Transverse colon (tissue), 4 donors: Measurements from ENCODE around the gene CIAO3. TPM values are rescaled to one million over a fixed set of nuclear protein-coding genes. Genes with fewer than 3 reads are reported as not detected.

Experiments used
- DNase-seq: peaks from one replicate; pipeline ENCODE4 v3.0.0-alpha.2; 2019
- H3K27ac ChIP-seq, 4 donors: fragments of 200-600 bp; sonication (generic); 2 replicates each; pipeline ENCODE4 v1.5.1; 2016 to 2018; ENCODE audit warnings: inconsistent platforms in 4 of 4
- H3K27me3 ChIP-seq: fragments of 200-600 bp; sonication (generic); 2 replicates; pipeline ENCODE4 v1.5.1; 2017; ENCODE audit warnings: inconsistent platforms
- H3K36me3 ChIP-seq, 4 donors: fragments of 200-600 bp; sonication (generic); 2 replicates each; pipeline ENCODE4 v1.5.1; 2017 to 2019; ENCODE audit warnings: inconsistent platforms in 4 of 4
- H3K4me1 ChIP-seq, 4 donors: fragments of 200-600 bp; sonication (generic); 2 replicates each; pipeline ENCODE4 v1.5.1; 2017 to 2020; ENCODE audit warnings: inconsistent platforms in 4 of 4
- H3K4me3 ChIP-seq, 4 donors: fragments of 200-600 bp; sonication (generic); 1 replicate in 1 of 4; 2 replicates in 3 of 4; pipeline versions ENCODE4 v1.5.1 to v1.6.1; 2017 to 2019; ENCODE audit warnings: inconsistent platforms in 4 of 4
- H3K9me3 ChIP-seq, 2 donors: fragments of 200-600 bp; sonication (generic); 2 replicates each; pipeline ENCODE4 v1.5.1; 2017 to 2019; ENCODE audit warnings: inconsistent platforms in 2 of 2
- EP300 ChIP-seq: sonication (generic); formaldehyde crosslinking; IDR thresholded peaks from one replicate; pipeline ENCODE4 v1.6.1; 2017; ENCODE audit warnings: antibody characterized with exemption, low read depth
- POLR2A ChIP-seq: fragments of 450-650 bp; IDR thresholded peaks from one replicate; pipeline ENCODE4 v1.6.1; 2016; ENCODE audit warnings: antibody characterized with exemption, mild to moderate bottlenecking, moderate library complexity
- POLR2AphosphoS5 ChIP-seq, 3 donors: sonication (generic); formaldehyde crosslinking; IDR thresholded peaks; one replicate each; pipeline ENCODE4 v1.6.1; 2016; ENCODE audit warnings: antibody characterized with exemption in 3 of 3
- WGBS, 2 donors: methylation state at CpG; one replicate each; pipeline ENCODE4 v1.1.5; 2018; ENCODE audit warnings: low coverage in 1 of 2; 5-methylcytosine and 5-hydroxymethylcytosine counted together
- in situ Hi-C, 4 donors: fragments of 200-750 bp; cut with MboI; loops; one replicate each; pipeline versions ENCODE4 v1.15.0 to v1.15.1; 2017; ENCODE audit warnings: low sequenced_read_pairs in 3 of 4, low pct_ligation_motif_present in 1 of 4, low pct_unique_long_range_greater_than_20kb in 1 of 4
- intact Hi-C: fragments of 100-400 bp; cut with DNase I; formaldehyde crosslinking; loops from one replicate; pipeline ENCODE4 v1.15.1; 2023; ENCODE audit warnings: low total_unique reads
- total RNA-seq, 4 donors: library from RNA; depleted of rRNA; stranded (reverse); fragments of >200 nt; gene quantifications; one replicate each; pipeline ENCODE4 v1.1.0, GENCODE V29; 2016
- TF ChIP-seq, protein P1 (sequence below), 5 experiments: fragments of 200-600 bp in 3 of 5; fragments of 450-650 bp in 2 of 5; sonication (generic) in 3 of 5; IDR thresholded peaks; 1 replicate in 2 of 5; 2 replicates in 3 of 5; pipeline ENCODE4 v1.5.1; 2016 to 2017; ENCODE audit warnings: antibody characterized with exemption in 5 of 5, inconsistent platforms in 3 of 5, mild to moderate bottlenecking in 2 of 5, moderate library complexity in 1 of 5

The CIAO3 gene
- total RNA-seq, 4 donors from 2014 or later: 59.1 to 346 (median 102) TPM

GRCh38 chr16:732936-733335 lies 7.9 kb downstream of the CIAO3 start:
- WGBS, 2 donors: 89% methylated on average over 7 of the region's 13 CpGs; no CpG with 5 or more reads in 1 of the 2 donors
- no peak for TF ChIP-seq POLR2AphosphoS5 (IDR thresholded peaks at IDR 0.05)
- in situ Hi-C loops (no loop called here), intact Hi-C loops (no loop called here)
- no peaks in the 10 kb centered on the region for H3K9me3 ChIP-seq
- DNase-seq: no peak
- peaks cover 8% of the 10 kb centered on the region for H3K27me3 ChIP-seq
- peaks cover 6 to 15% (median 10%) of the 10 kb centered on the region in 4 donors for H3K4me1 ChIP-seq
- no peak overlapping the region for H3K27ac ChIP-seq
- H3K4me3 ChIP-seq: no peak overlapping the region
- H3K36me3 ChIP-seq: peaks cover 0 to 14% (median 5%) of the 10 kb centered on the region in 4 donors

GRCh38 chr16:732332-732731 lies 8.5 kb downstream of the CIAO3 start:
- Histone ChIP-seq H3K4me1 (peaks cover 12 to 17% (median 16%) of the 10 kb centered on the region in 4 donors), H3K4me3 (no peak overlapping the region), H3K27me3 (peaks cover 14% of the 10 kb centered on the region), H3K9me3 (no peaks in the 10 kb centered on the region), H3K27ac (no peak overlapping the region), H3K36me3 (peaks cover 0 to 14% (median 5%) of the 10 kb centered on the region in 4 donors)
- TF ChIP-seq EP300: no peak
- TF ChIP-seq, protein P1, sequence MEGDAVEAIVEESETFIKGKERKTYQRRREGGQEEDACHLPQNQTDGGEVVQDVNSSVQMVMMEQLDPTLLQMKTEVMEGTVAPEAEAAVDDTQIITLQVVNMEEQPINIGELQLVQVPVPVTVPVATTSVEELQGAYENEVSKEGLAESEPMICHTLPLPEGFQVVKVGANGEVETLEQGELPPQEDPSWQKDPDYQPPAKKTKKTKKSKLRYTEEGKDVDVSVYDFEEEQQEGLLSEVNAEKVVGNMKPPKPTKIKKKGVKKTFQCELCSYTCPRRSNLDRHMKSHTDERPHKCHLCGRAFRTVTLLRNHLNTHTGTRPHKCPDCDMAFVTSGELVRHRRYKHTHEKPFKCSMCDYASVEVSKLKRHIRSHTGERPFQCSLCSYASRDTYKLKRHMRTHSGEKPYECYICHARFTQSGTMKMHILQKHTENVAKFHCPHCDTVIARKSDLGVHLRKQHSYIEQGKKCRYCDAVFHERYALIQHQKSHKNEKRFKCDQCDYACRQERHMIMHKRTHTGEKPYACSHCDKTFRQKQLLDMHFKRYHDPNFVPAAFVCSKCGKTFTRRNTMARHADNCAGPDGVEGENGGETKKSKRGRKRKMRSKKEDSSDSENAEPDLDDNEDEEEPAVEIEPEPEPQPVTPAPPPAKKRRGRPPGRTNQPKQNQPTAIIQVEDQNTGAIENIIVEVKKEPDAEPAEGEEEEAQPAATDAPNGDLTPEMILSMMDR (IDR thresholded peaks at IDR 0.05): no peak
- TF ChIP-seq POLR2AphosphoS5 (IDR thresholded peaks at IDR 0.05): no peak
- TF ChIP-seq POLR2A: no peak
- 93 to 94% methylated on average over 9 to 11 of the region's 12 CpGs for WGBS, 2 donors
- in situ Hi-C loops (no loop called here), intact Hi-C loops (no loop called here)
- DNase-seq: no peak

- intact Hi-C loops: no loop called here
- no peak for TF ChIP-seq POLR2AphosphoS5 (IDR thresholded peaks at IDR 0.05)
- TF ChIP-seq POLR2A: no peak
- no peak for TF ChIP-seq EP300
- H3K9me3 ChIP-seq: no peaks in the 10 kb centered on the region
- H3K4me1 ChIP-seq: peaks cover 21 to 29% (median 27%) of the 10 kb centered on the region in 4 donors
- H3K36me3 ChIP-seq: peaks cover 0 to 14% (median 5%) of the 10 kb centered on the region in 4 donors
- H3K27me3 ChIP-seq: peaks cover 27% of the 10 kb centered on the region
- DNase-seq: no peak
- in situ Hi-C loops: no loop called here
- 80 to 100% methylated on average over 1 to 22 of the region's 22 CpGs for WGBS, 2 donors
- no peak overlapping the region for H3K27ac ChIP-seq
- H3K4me3 ChIP-seq: no peak overlapping the region
Observed at GRCh38 chr16:730666-731509, 9.9 kb downstream of the CIAO3 start.

DNA sequence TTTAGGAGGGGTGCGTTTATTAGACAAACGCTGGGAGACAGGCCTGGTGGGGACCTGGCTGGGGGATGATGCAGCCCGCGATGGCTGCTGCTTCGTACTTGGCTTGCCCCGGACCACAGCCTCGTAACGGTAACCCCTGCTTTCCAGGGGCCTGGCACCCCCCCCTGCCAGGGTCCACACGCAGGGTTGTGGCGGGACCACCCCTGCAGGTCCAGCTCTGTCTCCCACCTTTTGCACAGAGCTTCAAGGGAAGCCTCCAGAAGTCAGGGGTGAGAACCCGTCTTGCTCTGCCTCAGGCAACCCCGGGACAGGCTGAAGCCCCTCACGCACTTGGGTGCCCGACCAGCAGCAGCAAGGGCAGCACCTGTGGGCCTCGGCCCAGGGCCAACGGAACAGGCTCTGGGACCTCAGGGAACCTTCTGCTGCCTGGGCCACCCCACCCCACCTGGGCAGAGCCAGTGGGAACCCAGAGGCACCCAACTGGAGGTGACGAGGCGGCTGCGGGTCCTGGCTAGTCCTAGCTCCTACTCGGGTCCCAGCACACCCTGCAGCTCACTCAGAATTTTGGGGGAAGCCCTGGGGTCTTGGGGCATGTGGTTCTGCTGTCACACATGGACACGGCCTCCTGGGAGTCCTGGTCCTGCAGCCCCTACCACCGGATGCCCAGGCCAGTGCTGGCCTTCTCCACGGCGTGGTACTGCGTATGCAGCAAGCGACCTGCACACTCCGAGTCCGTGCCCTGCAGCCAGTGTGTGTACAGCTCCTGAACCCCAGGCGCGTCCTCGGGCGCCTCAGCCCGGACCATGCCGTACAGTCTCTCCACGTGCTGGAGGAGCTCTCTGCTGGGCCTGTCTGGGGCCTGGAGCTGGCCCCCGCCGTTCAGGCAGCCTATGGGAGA lies 10.8 kb downstream of the CIAO3 start:
- Histone ChIP-seq H3K4me1 (peaks cover 21 to 29% (median 27%) of the 10 kb centered on the region in 4 donors), H3K27me3 (peaks cover 35% of the 10 kb centered on the region), H3K4me3 (no peak overlapping the region), H3K27ac (no peak overlapping the region), H3K36me3 (peaks cover 0 to 11% (median 4%) of the 10 kb centered on the region in 4 donors), H3K9me3 (no peaks in the 10 kb centered on the region)
- WGBS, 2 donors: 60 to 91% methylated on average over 2 to 24 of the region's 37 CpGs
- TF ChIP-seq EP300 (no peak), POLR2AphosphoS5 (IDR thresholded peaks at IDR 0.05) (no peak), POLR2A (no peak)
- TF ChIP-seq, protein P1 (IDR thresholded peaks at IDR 0.05): no peak
- in situ Hi-C loops: no loop called here
- intact Hi-C loops: no loop called here
- DNase-seq: no peak
